H9 (cell line): ENCODE results near the gene SAA4. TPM values are rescaled to one million over a fixed set of nuclear protein-coding genes. Genes with fewer than 3 reads are reported as not detected.

Experiments used
- DNase-seq: peaks from one replicate; pipeline ENCODE4 v3.0.0-alpha.2; 2017
- H2AFZ ChIP-seq: one replicate; pipeline ENCODE4 v1.6.1; 2013; ENCODE audit warnings: mild to moderate bottlenecking, low read length, control low read depth, moderate library complexity
- H2AK5ac ChIP-seq: 2 replicates; pipeline ENCODE4 v1.6.1; 2013; ENCODE audit warnings: low read length, control low read depth, mixed read lengths; ENCODE audit not compliant: insufficient read length
- H2BK120ac ChIP-seq: one replicate; pipeline ENCODE4 v1.6.1; 2013; ENCODE audit warnings: low read depth, mild to moderate bottlenecking, low read length, control low read depth, inconsistent platforms; ENCODE audit not compliant: poor library complexity, severe bottlenecking
- H2BK12ac ChIP-seq: 2 replicates; pipeline ENCODE4 v1.6.1; 2013; ENCODE audit warnings: low read length, control low read depth, mixed read lengths, low read depth; ENCODE audit not compliant: insufficient read length
- H2BK15ac ChIP-seq: 2 replicates; pipeline ENCODE4 v1.6.1; 2013; ENCODE audit warnings: low read depth, low read length, control low read depth
- H2BK20ac ChIP-seq: one replicate; pipeline ENCODE4 v1.6.1; 2013; ENCODE audit warnings: low read depth, mild to moderate bottlenecking, low read length, control low read depth, inconsistent platforms; ENCODE audit not compliant: poor library complexity, severe bottlenecking
- H2BK5ac ChIP-seq: 2 replicates; pipeline ENCODE4 v1.6.1; 2013; ENCODE audit warnings: low read length, control low read depth, mixed read lengths; ENCODE audit not compliant: insufficient read length
- H3K14ac ChIP-seq: 2 replicates; pipeline ENCODE4 v1.6.1; 2013; ENCODE audit warnings: low read length, control low read depth; ENCODE audit not compliant: insufficient read depth
- H3K18ac ChIP-seq: 2 replicates; pipeline ENCODE4 v1.6.1; 2013; ENCODE audit warnings: low read depth, mild to moderate bottlenecking, mixed read lengths, low read length, control low read depth; ENCODE audit not compliant: insufficient read length
- H3K23ac ChIP-seq: 2 replicates; pipeline ENCODE4 v1.6.1; 2013; ENCODE audit warnings: low read length, control low read depth, mixed read lengths, low read depth; ENCODE audit not compliant: insufficient read length
- H3K23me2 ChIP-seq: 2 replicates; pipeline ENCODE4 v1.6.1; 2013; ENCODE audit warnings: low read depth, mild to moderate bottlenecking, mixed read lengths, low read length, control low read depth; ENCODE audit not compliant: insufficient read length, poor library complexity, severe bottlenecking
- H3K27ac ChIP-seq: 2 replicates; pipeline ENCODE4 v1.5.1; 2013; ENCODE audit warnings: low read length, control low read depth, mixed read lengths, low read depth; ENCODE audit not compliant: insufficient read length
- H3K27me3 ChIP-seq: 2 replicates; pipeline ENCODE4 v1.6.1; 2013; ENCODE audit warnings: low read length, control low read depth, inconsistent platforms; ENCODE audit not compliant: insufficient read depth
- H3K4ac ChIP-seq: 2 replicates; pipeline ENCODE4 v1.6.1; 2013; ENCODE audit warnings: low read depth, mild to moderate bottlenecking, control low read depth, inconsistent platforms, low read length, moderate library complexity
- H3K4me1 ChIP-seq: 2 replicates; pipeline ENCODE4 v1.6.1; 2013; ENCODE audit warnings: low read length, control low read depth, inconsistent platforms; ENCODE audit not compliant: insufficient read depth
- H3K4me2 ChIP-seq: 2 replicates; pipeline ENCODE4 v1.6.1; 2013; ENCODE audit warnings: low read length, control low read depth, mixed read lengths; ENCODE audit not compliant: insufficient read length, insufficient read depth
- H3K56ac ChIP-seq: 2 replicates; pipeline ENCODE4 v1.6.1; 2013; ENCODE audit warnings: low read depth, mild to moderate bottlenecking, mixed read lengths, low read length, control low read depth; ENCODE audit not compliant: insufficient read length
- H3K79me1 ChIP-seq: 2 replicates; pipeline ENCODE4 v1.6.1; 2013; ENCODE audit warnings: low read depth, mild to moderate bottlenecking, moderate library complexity, low read length, control low read depth, inconsistent platforms; ENCODE audit not compliant: insufficient read depth, poor library complexity, severe bottlenecking
- H3K79me2 ChIP-seq: 2 replicates; pipeline ENCODE4 v1.6.1; 2013; ENCODE audit warnings: low read length, control low read depth, inconsistent platforms; ENCODE audit not compliant: insufficient read depth
- H3K9ac ChIP-seq: 2 replicates; pipeline ENCODE4 v1.6.1; 2013; ENCODE audit warnings: low read length, control low read depth, mixed read lengths; ENCODE audit not compliant: insufficient read length; ENCODE audit errors: extremely low read depth
- H3K9me3 ChIP-seq: one replicate; pipeline ENCODE4 v1.6.1; 2013; ENCODE audit warnings: low read depth, low read length, inconsistent platforms; ENCODE audit not compliant: control insufficient read depth
- H3T11ph ChIP-seq: one replicate; pipeline ENCODE4 v1.6.1; 2013; ENCODE audit warnings: mild to moderate bottlenecking, low read length, control low read depth, inconsistent platforms
- H4K20me1 ChIP-seq: one replicate; pipeline ENCODE4 v1.6.1; 2013; ENCODE audit not compliant: control insufficient read depth, insufficient read length, insufficient read depth
- H4K5ac ChIP-seq: 2 replicates; pipeline ENCODE4 v1.6.1; 2013; ENCODE audit warnings: low read depth, mild to moderate bottlenecking, mixed read lengths, low read length, control low read depth; ENCODE audit not compliant: insufficient read length
- H4K8ac ChIP-seq: replicated peaks from 2 replicates; pipeline ENCODE4 v1.6.1; 2013; ENCODE audit warnings: low read length, control low read depth, mixed read lengths, low read depth; ENCODE audit not compliant: insufficient read length
- H4K91ac ChIP-seq: 2 replicates; pipeline ENCODE4 v1.6.1; 2013; ENCODE audit warnings: low read depth, mild to moderate bottlenecking, moderate library complexity, mixed read lengths, low read length, control low read depth; ENCODE audit not compliant: insufficient read length
- H3K27ac Mint-ChIP-seq, 3 experiments: 2 replicates in 2 of 3; 3 replicates in 1 of 3; pipeline ENCODE4 v1.8.0; 2020 to 2021; ENCODE audit warnings: mixed read lengths in 3 of 3, mild to moderate bottlenecking in 1 of 3, moderate library complexity in 1 of 3
- H3K27me3 Mint-ChIP-seq: 2 replicates; pipeline ENCODE4 v1.8.0; 2021; ENCODE audit warnings: low read depth, mild to moderate bottlenecking, moderate library complexity, mixed read lengths
- H3K36me3 Mint-ChIP-seq, 3 experiments: 2 replicates in 2 of 3; 3 replicates in 1 of 3; pipeline ENCODE4 v1.8.0; 2020 to 2021; ENCODE audit warnings: low read depth in 3 of 3, mixed read lengths in 3 of 3; ENCODE audit not compliant: insufficient read depth in 1 of 3
- H3K4me1 Mint-ChIP-seq, 2 experiments: 2 replicates each; pipeline ENCODE4 v1.8.0; 2020; ENCODE audit warnings: mixed read lengths in 2 of 2
- H3K4me3 Mint-ChIP-seq, 2 experiments: 2 replicates in 1 of 2; 3 replicates in 1 of 2; pipeline ENCODE4 v1.8.0; 2020 to 2021; ENCODE audit warnings: mild to moderate bottlenecking in 2 of 2, mixed read lengths in 2 of 2, moderate library complexity in 1 of 2
- H3K9me3 Mint-ChIP-seq, 2 experiments: 2 replicates in 1 of 2; 3 replicates in 1 of 2; pipeline ENCODE4 v1.8.0; 2020; ENCODE audit warnings: mild to moderate bottlenecking in 2 of 2, mixed read lengths in 2 of 2, moderate library complexity in 1 of 2
- WGBS: extraction: QIAGEN DNeasy Blood & Tissue Kit; methylation state at CpG from one replicate; pipeline ENCODE4 v1.1.7; 2013; ENCODE audit warnings: missing lambda C conversion rate, low lambda C conversion rate, mixed read lengths; ENCODE audit not compliant: insufficient read length; ENCODE audit errors: extremely low coverage; 5-methylcytosine and 5-hydroxymethylcytosine counted together
- total RNA-seq: library from RNA; stranded (reverse); gene quantifications from 2 replicates; pipeline ENCODE4 v1.2.1, GENCODE V29; 2021
- TF ChIP-seq, protein P1 (sequence below): fragments of 200-600 bp; sonication (generic); conservative IDR thresholded peaks from 3 replicates; pipeline ENCODE4 v1.8.0; 2021; ENCODE audit warnings: antibody characterized with exemption, mild to moderate bottlenecking

The SAA4 gene
- total RNA-seq, 1 experiment from 2014 or later: not detected

DNA sequence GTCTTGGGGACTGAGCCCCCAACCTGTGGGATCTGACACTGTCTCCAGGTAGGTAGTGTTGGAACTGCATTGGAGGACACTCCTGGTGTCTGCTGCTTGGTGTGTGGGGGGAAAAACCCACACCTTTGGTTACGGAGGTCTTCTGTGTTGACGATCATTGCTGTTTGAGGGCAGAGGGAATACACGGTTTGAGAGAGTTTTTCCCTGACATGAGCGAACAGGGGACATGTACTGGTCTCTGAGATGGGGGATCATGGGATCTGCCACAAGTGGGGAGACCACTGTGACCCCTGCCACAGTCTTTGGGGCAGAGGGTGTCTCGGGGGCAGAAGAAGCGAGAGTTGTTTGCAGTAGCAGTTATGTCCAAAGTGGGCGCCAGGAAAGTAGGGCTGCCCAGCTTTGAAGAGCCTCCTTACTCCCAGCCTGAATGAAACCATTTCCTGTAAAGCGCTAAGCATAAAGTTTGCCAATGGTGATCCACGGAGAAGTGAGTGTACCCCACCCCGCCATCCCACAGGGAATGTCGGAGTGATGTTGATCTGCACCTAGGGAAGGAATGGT lies 17.3 kb upstream of the SAA4 start:
- Histone ChIP-seq H4K91ac (no peak overlapping the region), H3K23me2 (no peaks in the 10 kb centered on the region), H3K9ac (no peak overlapping the region), H2BK12ac (no peak overlapping the region), H3K4ac (no peak overlapping the region), H3K4me1 (no peaks in the 10 kb centered on the region), H3K27ac (no peak overlapping the region), H3K4me2 (no peak overlapping the region), H3T11ph (no peak overlapping the region), H3K14ac (no peak overlapping the region), H2BK120ac (no peak overlapping the region), H4K8ac (no peak overlapping the region), H3K79me1 (no peaks in the 10 kb centered on the region), H4K20me1 (no peaks in the 10 kb centered on the region), H3K56ac (no peak overlapping the region), H3K27me3 (no peaks in the 10 kb centered on the region), H3K79me2 (no peaks in the 10 kb centered on the region), H4K5ac (no peak overlapping the region), H2AK5ac (no peak overlapping the region), H3K9me3 (no peaks in the 10 kb centered on the region), H3K18ac (no peak overlapping the region), H2BK20ac (no peak overlapping the region), H2AFZ (no peak overlapping the region), H2BK15ac (no peak overlapping the region), H3K23ac (no peak overlapping the region), H2BK5ac (no peak overlapping the region)
- Mint-ChIP-seq H3K4me3 (no peak overlapping the region), H3K36me3 (no peaks in the 10 kb centered on the region), H3K27ac (no peak overlapping the region), H3K9me3 (no peaks in the 10 kb centered on the region), H3K27me3 (no peaks in the 10 kb centered on the region; the same call in 1 of the 2 replicates), H3K4me1 (no peaks in the 10 kb centered on the region)
- TF ChIP-seq, protein P1, sequence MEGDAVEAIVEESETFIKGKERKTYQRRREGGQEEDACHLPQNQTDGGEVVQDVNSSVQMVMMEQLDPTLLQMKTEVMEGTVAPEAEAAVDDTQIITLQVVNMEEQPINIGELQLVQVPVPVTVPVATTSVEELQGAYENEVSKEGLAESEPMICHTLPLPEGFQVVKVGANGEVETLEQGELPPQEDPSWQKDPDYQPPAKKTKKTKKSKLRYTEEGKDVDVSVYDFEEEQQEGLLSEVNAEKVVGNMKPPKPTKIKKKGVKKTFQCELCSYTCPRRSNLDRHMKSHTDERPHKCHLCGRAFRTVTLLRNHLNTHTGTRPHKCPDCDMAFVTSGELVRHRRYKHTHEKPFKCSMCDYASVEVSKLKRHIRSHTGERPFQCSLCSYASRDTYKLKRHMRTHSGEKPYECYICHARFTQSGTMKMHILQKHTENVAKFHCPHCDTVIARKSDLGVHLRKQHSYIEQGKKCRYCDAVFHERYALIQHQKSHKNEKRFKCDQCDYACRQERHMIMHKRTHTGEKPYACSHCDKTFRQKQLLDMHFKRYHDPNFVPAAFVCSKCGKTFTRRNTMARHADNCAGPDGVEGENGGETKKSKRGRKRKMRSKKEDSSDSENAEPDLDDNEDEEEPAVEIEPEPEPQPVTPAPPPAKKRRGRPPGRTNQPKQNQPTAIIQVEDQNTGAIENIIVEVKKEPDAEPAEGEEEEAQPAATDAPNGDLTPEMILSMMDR: no peak
- DNase-seq: no peak
- no CpG with 5 or more reads among the region's 11 CpGs for WGBS
